ENCODE measurements around the gene MLYCD.
"Not testable (repeated sequence)": the region's sequence is repeated elsewhere in the genome, so short reads cannot be mapped to it uniquely, and the experiment has no call there.

MLYCD gene

DNA sequence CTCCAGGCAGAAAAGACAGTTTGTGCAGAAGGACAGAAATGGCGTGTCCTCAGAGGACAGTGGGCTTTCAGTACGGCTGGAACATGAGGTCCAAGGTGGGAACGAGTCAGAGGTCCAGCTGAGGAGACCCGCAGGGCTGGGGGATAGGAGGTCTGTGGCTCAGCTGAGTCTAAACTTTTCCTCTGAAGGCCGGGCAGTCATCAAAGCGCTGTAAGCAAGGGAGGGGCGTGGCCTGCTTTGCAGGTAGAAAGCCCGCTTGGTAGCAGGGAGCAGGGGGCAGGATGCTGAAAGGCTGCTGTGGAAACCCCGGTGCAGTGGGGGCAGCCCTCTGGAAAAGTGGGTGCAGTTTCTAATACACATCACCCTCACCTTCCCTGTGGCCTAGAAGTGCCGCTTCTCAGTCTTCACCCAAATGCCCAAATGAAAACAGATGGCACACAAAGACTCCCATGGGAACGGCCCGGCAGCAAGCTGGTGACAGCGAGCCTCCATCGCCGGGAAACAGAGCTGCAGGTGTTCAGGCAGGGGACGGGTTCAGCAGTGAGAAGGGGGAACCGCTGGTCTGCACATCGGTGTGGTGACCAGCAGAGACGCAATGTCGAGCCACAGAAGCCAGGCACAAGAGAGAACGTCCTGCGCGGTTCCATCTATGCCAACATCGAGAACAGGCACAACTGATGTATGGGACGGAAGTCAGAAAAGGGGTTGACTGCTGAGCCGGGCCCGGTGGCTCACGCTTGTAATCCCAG, 41.9 kb downstream of the MLYCD start:
- DNase-seq (ENCODE audit: low read depth): no peak

DNA sequence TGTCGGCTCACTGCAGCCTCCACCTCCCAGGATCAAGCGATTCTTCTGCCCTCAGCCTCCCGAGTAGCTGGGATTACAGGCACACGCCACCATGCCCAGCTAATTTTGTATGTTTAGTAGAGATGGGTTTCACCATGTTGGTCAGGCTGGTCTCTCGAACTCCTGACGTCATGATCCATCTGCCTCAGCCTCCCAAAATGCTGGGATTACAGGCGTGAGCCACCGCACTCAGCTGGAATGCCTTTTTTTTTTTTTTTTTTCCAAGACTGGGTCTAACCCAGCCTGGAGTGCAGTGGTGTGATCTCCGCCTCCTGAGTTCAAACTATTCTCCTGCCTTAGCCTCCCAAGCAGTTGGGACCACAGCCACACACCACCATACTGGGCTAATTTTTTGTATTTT, 42.6 kb downstream of the MLYCD start:
- not testable (repeated sequence) for DNase-seq (ENCODE audit: low read depth)

DNA sequence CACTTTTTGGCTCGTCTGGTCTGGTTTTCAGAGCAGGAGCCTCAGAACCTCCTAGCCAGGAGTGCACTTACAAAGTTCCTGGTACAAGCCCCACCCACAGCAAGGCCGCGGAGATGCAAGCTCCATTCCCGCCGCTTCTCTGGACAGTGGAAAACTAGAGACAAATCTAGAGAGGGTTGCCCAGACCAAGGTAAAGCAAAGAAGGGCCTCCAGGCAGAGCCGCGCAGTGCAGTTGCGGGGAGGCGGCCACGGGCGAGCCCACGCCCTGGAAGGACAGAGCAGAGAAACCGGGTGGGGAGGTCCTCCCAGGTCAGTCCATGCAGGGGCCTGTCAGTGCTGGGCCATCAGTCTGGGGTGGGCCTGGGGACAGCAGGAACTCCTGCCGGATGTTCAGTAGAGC, 43.2 kb downstream of the MLYCD start:
- no peak for DNase-seq (ENCODE audit: low read depth)

DNA sequence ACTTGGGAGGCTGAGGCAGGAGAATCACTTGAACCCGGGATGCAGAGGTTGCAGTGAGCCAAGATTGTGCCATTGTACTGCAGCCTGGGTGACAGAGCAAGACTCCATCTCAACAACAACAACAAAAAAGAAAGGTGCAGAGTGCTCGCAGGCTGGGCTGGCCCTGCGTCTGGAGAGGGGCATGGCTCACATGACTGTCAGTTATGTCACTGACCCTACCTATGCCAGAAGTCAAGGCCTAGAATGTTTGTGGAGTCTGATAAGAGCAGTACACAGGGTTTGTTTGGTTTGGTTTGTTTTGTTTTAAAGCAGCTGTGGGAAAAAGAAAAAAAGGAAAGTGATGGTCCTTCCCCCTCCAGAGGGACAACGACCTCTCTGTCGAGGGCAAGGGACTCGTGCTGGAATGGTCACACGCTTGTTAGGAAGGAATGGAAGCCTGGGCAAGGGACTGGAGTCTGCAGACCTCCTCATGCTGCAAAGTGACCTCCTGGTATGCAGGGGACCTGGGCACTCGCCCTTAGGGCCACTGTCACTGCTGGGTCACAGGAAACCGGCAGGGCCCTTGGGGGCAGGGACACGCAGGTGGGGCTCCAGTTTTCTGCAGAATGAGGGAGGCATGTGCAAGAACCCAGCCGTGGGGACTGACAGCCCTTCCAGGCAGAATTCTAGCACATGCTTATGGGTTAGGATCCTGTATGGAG, 44.0 kb downstream of the MLYCD start:
- no peak for DNase-seq (ENCODE audit: low read depth)

DNA sequence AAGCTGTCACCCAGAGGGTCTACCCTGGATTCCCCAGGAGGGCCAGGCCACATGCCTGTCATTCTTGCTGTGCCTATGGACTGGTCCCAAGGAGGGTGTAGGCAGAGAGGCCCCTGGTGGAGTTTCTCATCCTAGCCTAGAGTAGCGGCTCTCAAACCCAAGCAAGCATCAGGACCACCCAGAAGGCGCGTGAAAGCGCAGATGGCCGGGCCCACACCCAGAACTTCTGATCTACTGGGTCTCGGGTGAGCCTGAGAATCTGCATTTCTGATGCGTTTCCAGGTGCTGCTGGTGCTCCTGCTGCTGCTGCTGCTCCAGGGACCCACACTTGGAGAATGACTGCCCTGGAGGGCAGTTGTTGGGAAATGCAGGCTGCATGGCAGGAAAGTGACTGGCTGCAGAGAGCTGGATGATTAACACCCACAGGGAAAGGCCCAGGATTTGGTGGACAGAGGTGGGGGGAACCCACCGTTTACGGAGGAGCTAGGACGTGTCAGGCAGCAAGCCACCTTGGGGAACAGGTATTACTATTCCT, 44.7 kb downstream of the MLYCD start:
- no peak for DNase-seq (ENCODE audit: low read depth)

DNA sequence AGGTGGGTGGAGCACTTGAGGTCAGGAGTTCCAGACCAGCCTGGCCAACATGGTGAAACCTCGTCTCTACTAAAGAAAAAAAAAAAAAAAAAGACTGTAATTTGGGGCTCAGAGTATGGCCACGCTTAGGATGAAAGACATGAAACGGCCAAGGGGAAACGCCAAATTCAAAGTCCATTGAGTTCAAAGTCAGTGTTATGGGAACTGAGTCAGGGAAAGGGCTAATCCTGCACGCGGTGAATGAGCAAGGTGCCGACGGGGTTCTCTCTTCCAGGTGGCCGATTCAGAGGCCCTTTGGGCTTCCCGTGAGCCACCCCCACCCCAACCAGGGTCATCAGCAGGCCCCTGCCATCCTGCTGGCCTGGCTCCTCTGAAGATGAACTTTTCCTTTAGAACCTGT, 46.7 kb downstream of the MLYCD start:
- no peak for DNase-seq (ENCODE audit: low read depth)

DNA sequence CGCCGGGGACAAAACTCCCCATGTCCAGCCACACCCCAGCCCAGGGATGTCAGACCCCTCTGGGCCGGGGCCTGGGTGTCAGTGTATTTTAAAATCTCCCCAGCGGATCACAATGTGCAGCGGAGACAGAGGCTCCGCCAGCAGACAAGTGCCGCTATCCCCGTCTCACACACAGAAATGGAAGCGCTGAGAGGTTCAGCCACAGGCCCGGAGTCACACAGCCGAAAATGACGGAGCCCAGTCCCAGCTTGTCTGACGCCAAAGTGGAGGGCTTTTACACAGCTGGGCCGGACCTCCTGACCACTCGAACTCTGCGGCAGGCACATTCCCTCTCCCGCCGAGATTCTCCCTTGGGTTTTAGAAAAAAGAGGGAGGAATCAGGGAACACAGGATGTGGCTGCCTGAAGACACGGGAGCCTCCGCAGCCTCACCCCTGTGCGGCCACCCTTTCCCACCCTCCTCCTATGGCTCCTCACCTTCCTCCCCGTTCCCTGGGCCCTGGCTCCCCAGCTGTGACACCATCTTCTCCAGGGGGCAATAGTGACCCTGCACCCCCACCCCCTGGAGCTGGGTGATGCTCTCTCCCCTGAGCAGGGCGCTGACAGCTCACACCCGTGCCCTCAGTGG, 47.4 kb downstream of the MLYCD start:
- no peak for DNase-seq (ENCODE audit: low read depth)

DNA sequence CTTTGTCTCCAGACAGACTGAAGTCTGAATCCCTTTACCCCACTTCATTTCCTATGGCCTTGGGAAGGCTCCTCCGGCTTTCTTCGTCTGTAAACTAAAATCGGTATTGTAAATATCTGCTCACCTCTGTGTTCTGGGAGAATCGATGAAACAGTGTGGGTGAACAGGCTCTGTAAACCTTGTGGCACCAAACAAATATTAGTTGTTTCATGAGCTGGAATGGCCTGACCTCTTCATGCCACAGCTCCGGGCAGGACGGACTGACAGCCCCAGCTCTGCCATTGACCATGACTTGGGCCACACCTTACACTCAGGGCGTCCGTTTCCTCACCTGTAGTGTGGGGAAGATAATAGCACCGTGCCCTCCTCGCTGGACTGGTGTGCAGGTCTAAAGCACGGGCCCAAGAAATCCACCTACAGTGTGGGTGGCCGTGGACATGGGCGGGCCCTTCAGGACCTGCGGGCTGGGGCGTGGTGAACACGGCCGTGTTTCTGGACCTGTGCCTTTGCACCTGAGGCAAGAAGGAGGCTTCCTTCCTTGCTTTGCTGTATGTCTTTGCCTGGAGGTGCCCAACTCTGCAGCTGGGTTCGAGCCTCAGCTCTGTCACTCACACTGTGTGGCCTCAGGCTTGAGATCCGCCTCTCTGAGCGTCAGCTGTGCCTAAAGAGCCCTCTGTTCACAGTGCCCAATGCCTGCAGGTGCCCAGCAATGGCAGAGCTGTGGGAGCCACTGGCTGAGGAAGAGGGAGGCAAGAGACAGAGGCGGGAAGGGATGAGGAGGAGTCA, 48.1 kb downstream of the MLYCD start:
- no peak for DNase-seq (ENCODE audit: low read depth)

DNA sequence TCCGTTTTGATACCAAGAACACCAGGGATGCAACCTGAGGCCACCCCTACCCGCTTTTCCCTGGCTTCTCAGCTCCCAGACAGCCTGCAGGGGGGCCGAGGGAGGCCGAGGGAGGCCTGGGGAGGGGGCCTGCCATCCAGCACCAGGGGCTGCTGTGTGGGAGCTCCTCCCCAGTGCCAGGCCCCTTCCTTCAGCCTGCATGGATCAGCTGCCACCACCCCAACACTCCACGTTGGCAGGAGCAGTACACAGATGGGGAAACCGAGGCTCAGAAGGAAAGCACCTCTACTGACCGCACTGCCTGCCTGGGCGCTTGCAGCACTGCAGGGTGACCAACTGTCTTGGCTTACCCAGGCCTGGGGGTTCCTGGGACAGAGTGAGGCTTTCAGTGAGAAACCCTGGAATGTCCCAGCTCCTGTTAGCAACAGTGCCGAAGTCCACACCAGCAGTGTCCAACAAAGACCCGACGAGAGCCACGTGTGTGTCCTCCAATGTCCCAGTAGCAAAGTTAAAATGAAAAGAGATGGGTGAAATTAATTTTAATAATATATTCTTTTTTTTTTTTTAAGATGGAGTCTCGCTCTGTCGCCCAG, 48.8 kb downstream of the MLYCD start:
- DNase-seq (ENCODE audit: low read depth): no peak

DNA sequence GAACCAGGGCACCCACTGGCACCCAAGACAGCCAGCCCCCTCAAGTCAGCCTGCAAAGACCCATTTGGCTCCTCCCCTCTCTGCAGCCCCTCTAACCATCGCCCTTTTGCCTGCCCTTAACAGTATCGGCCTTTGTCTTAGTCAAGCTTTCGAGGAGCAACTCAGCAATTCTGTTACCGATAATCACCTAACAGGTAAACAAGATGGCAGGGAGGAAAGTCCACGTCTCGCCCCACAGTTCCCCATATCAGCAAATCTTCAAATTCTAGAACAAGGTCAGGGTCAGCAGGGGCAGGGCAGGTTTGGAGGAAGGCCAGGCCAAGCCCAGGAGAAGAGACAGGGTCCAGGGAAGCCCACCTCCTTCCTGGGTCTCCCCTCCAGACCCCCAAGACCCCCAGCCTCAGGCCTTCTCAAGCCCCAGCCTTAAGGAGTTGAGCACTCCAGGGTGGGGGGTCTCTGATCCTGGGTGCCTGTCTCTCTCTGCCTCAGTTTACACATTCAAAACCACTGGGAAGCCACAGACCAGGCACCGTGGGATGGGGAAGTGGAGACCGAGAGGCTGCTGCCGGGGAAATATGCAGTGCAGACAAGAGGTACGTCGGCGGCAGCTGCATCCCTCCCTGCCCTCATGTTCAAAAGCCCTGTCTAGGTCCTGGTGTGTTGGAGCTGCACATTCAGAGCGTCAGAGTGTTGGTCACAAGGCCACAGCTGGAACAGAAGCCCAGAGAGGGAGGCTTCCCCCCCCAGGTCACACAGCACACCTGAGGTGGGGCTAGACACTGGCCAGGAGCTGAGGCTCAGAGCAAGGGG, 50.2 kb downstream of the MLYCD start:
- no peak for DNase-seq (ENCODE audit: low read depth)

DNA sequence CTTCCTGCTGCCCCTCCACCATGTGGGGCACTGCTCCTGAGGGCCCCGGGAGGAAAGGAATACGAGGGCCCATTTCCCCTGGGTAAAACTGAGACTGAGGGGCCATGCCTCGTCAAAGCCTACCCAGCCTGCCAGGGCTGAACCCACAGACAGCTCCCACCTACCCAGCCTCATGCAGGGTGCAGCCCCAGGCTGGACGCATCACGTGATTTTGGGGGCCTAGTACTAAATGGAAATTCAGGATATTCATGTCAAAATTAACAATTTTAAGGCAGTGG, 50.7 kb downstream of the MLYCD start:
- no peak for DNase-seq (ENCODE audit: low read depth)

DNA sequence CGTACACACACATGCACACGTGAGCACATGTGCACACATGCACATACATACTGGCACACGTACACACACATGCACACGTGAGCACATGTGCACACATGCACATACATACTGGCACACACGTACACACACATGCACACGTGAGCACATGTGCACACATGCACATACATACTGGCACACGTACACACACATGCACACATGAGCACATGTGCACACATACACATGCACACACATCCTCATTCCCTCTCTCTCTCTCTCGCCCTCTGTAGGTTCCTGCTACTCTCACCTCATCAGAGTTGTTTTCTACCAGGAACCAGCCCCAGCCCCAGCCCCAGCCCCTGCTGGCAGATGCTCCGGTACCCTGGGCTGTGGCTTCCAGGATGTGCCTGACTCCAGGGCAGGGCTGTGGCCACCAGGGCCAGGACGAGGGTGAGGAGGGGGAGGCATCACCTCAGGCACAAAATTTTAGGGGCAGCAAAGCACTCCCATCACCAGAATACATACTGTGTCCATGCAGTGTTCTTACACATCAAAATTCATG, 52.0 kb downstream of the MLYCD start:
- not testable (repeated sequence) for DNase-seq (ENCODE audit: low read depth)

DNA sequence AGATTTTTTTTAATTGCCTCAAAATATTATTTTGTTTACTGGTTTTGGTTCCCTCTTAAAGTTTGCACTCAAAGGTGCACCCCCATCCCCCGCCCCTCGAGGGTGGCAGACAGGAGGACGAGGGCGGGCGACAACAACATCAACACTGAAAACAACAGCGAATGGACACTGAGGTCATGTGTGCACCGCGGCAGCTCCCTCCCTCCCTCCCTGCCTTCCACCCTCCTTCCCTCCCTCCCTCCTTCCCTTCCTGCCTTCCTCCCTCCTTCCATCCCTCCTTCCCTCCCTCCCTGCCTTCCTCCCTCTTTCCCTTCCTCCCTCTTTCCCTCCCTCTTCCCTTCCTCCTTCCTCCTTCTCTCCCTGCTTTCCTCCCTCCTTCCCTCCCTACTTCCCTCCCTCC, 52.6 kb downstream of the MLYCD start:
- DNase-seq (ENCODE audit: low read depth): no peak

DNA sequence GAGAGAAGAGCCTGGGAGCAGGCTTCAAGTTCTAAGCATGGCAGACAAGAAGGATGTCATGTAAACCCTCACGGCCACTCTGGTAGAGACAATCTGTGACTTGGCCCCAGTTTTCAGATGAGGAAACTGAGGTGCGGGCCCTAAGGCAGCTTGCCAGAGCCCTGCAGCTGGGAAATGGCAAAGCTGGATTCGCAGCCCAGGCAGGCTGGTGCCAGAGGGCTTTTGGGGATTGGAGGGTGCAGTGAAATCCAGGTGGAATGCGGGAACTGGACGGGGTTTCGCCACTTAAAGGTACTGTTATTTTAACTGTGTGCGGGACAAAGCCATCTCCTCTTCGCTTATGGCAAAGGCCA, 53.6 kb downstream of the MLYCD start:
- DNase-seq (ENCODE audit: low read depth): no peak

DNA sequence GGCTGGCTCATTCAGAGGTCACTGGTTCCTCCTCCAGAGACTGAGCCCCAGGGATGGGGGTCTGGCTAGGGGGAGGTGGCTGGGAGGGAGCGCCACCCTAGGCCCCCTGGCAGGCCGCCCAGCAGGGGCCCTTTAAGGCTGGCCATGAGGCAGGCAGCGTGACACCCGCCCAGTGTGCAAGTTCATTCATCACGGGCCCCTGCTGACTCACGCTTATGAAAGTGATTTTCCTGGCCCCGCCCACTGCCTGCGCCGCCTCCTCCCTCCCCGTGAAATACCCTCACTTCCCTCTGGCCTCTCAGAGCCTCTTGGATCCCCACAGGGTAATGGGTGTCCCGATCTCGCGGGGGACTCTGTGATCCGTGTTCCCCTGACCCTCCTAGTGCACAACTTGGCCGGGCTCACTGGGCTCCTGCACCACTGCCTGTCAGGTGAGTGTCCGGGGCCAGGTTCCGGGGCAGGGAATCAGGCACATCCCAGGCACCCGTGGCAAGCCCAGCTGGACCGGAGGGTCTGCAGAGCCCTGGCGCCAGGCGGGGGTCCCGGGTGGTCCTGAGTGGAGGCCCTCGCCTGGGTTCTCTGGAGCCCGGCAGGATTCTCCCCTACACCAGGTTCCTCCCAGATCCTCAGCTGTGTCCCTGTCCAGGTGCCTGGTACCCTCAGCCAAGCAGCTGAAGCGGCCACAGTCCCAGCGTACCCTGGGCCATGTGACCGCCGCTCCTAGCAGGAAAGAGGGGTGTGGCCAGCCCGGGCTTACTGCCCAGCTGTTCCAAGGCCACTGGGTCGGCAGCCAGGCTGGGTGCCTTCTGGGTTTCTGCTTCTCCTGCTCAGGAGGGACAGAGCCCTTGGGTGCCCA, 54.3 kb downstream of the MLYCD start, which contains the start of gene OSGIN1:
Gene OSGIN1 (plus strand): TSS at position 301 of the 856 bp plus-strand sequence. CDS start 4,432 bp downstream, outside the sequence.
- DNase-seq (ENCODE audit: low read depth): peak; percentile 72

DNA sequence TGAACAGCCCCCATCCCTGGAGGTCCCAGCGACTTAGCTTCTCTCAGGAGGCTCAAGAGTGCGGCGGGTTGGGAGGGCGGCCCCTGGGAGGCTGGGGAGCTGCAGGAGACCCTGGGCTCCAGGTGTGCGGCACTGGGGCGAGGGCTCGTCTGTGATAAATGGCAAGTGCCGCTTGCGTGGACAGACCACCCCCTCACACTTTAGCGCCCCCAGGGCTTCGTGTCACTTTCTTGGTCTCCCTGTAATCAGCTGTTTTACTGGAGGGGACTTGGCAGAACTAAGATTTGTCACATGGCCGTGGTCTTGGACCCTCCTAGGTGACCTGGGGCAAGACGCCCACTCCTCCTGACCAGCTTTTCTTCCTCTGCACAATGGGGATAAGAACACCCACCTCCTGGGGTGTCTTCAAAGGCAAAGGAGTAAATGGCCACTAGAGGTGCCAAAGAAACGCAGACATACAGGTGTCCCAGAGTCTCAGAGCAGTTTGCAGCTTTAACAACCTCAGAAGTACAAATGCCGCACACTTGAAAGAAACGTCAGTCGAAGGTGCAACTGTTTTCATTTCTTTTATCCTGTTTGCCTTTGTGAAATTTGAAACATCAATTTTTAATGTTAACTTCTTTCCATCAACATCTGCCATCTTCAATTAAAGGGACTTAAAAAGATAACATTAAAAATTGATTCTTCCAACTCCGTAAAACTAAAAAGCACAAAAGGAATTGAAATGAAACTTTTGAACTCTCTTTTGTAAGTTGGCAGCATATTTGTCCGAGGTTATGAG, 55.1 kb downstream of the MLYCD start:
- DNase-seq (ENCODE audit: low read depth): no peak

DNA sequence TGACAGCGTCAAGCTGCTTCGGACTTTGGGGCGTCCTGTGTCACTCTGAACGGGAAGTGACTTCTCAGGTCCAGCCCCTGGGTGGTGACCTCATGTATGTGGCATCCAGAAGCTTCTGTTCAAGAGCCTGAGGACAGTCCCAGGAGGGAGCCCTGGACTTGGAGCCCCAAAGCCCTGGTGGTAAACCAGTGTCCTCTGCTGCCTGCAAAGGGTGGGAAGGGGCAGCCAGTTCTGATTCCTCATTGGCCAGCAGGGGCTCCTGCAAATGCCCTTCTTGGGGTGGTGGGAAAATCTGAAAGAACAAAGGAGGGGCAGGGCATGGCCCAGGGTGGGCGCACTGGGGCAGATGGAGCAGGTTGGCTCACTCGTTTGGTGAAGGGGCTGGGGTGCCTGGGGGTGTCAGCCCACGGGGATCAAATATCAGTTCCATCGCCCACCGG, 55.7 kb downstream of the MLYCD start:
- peak; percentile 26 for DNase-seq (ENCODE audit: low read depth)

DNA sequence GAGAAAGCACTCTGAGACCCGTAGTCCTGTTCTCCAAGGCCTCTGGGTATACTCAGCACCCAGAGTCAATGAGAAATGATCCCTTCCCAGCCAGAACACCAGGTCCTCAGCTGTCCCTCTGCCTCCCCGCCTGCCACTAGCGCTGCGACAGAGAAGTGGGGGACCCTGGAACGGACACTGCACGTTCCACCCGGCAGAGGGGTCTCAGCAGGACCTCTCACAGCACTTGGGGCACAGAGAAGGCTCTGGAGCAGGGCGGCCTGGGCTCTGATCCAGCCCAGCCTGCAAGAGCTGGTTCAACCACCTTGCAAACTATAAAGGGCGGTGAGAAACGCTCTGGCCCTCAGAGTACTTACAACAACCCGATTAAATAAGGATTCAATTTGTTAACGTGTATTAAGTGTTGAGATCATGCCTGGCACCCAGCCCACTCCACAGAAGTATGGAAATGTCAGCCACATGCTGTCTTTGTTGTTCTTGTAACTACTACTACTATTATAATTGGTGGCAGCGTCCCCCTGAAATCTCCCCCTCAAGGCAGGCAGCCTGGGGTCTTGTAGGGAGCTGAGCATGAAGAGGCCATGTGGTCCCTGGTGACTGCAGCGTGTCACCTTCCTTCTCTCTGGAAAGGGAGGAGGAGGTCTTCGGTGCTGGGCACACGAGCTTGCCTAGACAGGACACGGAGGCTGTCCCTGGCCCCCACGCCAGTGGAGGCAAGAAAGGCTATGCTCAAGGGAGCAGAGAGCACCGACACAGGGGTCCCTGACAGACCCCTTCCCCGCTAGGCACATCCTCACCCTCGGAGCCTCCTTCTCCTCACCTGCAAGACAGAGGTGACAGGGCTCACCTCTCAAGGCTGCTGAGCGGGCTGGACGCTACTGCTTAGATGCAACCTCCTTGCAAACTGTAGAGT, 56.6 kb downstream of the MLYCD start:
- DNase-seq (ENCODE audit: low read depth): no peak

All from GM04503 (cell line).